ENCODE measurements around the gene SSR2.

SSR2 gene

DNA sequence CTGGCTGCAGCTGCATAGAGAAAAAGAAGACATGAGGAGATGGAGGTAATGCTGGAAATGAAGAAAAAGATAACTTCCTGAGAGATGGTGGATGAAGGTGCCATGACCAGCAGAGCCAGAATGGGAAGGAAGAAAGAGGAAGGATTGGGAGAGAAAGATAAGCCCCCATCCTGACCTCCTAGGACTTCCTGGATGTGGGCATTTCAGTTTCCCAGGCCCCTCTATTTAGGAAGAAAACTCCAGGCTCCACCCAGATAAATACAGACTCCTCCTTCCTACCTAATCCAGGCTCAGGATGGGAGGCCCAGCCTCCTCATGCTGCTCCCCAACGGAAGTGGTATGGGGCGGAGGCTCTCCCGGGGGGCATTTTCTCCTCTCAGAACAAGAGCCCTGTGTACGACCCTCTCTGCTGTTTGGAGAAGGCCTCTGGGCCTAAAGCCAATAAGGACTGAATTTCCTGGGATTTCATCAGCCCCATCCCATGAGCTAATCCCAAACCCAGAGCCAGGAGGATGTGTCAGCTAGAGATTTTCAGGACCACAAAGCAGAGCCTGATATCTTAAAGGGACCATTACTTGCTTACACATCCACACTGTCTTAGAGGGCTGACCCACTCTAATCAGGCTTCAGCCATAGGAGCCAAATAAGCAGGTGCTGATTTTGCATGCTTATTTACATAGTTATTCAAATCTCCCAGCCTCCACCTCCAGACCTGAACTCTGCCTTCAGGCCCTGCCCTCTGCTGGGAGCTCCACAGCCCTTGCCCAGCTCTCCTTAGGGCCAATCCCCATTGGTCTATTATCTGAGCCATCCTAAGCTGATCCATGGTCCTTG is 37.3 kb downstream of the SSR2 start:
- H3K4me3 ChIP-seq (ENCODE audit: low read depth, low read length) = peak overlapping the region; percentile 38
- TF ChIP-seq, protein P1, sequence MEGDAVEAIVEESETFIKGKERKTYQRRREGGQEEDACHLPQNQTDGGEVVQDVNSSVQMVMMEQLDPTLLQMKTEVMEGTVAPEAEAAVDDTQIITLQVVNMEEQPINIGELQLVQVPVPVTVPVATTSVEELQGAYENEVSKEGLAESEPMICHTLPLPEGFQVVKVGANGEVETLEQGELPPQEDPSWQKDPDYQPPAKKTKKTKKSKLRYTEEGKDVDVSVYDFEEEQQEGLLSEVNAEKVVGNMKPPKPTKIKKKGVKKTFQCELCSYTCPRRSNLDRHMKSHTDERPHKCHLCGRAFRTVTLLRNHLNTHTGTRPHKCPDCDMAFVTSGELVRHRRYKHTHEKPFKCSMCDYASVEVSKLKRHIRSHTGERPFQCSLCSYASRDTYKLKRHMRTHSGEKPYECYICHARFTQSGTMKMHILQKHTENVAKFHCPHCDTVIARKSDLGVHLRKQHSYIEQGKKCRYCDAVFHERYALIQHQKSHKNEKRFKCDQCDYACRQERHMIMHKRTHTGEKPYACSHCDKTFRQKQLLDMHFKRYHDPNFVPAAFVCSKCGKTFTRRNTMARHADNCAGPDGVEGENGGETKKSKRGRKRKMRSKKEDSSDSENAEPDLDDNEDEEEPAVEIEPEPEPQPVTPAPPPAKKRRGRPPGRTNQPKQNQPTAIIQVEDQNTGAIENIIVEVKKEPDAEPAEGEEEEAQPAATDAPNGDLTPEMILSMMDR (conservative IDR thresholded peaks at IDR 0.05; ENCODE audit: low read depth, low read length) = peak; percentile 10
- peak; percentile 95 for DNase-seq (ENCODE audit: low read depth)

DNA sequence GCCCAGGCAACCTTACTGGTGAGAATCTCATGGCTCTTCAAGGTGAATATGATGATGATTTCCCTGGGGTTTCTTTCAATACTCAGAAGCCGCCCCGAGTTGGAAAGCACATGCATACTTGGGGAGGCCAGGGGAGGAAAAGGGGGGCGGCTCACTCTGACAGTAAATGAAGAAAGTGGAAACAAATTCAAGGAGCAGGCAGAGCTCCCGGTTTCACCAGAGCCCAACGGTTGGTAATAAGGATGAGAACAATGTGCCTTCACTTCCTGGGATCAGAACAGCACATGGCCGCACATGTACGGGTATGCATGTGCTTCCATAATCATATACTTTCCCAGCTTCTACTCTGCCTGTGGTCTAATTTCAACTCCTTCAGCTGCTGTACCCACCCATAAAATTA is 38.6 kb downstream of the SSR2 start:
- TF ChIP-seq, protein P1 (conservative IDR thresholded peaks at IDR 0.05; ENCODE audit: low read depth, low read length) = no peak
- H3K4me3 ChIP-seq (ENCODE audit: low read depth, low read length) = peak overlapping the region; percentile 38

DNA sequence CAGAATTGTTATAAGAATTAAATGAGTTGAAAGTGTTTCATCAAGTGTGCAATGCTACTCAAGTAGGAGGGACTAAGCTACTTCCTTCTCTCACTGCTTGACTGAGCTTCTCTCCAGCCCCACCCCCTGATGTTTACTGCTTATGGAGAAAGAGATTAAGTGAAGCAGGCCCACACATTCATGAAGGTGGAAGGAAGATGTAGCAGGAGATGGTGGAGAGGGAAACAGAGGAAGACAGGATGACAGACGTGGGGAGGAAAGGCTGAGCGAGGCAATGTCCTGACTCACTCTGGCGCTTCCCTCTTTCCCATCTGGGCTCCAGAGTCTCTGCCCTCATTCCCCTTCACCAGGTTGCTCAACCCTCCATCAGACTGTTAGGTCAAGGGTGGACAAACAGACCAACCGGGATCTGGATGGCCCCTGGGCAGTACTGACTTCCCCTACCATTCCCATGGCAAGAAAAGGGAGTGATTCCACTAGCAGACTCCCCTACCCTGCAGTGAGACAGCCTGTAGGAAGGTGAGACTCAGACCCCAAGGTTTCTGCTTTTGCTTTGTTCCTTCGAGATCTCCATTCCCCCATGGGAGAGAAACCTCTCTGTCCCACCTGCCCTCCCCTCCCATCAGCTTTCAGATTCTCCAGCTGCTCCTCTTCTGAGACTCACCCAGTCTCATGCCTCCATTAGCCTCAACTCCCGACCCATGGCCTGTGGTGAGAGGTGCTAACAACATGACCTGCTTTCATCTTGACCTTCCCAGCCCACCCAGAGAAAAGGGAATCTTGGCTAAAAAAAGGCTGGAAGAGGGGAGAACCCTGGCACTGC is 39.3 kb downstream of the SSR2 start:
- peak; percentile 73 for DNase-seq (ENCODE audit: low read depth)
- peak overlapping the region; percentile 38 for H3K4me3 ChIP-seq (ENCODE audit: low read depth, low read length)
- TF ChIP-seq, protein P1 (conservative IDR thresholded peaks at IDR 0.05; ENCODE audit: low read depth, low read length) = no peak

More for the DNA sequence above, 38.6 kb downstream of the SSR2 start:
- DNase-seq (ENCODE audit: low read depth) = no peak

DNA sequence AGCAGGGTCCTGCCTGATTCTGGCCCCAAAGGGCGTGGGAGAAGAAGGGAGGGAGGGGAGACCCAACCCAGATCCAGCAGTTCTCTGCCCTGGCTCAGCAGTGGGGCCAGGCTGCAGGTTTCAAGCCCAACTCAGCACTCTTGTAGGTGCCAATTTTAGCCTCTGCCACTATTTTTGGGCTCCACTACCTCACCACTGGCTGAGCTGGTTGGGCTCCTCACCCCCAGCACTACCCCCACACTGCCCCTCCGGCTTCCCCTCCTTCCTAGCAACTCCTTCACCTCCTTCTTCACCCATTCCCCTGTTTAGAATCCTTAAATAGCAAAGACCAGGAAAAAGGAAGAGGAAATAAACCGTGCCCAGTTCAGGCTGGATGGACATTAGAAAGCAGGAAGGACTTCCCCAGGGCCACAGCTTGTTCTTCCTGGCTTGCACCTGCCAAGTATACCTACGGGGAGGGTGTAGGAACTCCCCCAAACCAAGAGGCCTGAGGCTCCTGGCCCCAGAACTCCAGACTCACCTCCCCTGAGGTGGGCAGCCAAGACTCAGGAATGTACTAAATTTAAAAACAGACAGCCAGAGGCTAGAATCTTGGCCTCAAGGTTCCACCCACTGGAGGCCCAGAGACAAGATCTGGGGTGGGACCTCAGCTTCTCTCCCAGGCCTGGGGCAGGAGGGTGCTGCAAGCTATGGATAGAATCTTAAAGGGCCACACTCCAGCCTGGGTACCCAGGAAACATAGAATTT is 41.0 kb downstream of the SSR2 start:
- TF ChIP-seq, protein P1 (conservative IDR thresholded peaks at IDR 0.05; ENCODE audit: low read depth, low read length) = no peak
- no peak for DNase-seq (ENCODE audit: low read depth)
- peak overlapping the region; percentile 85 for H3K4me3 ChIP-seq (ENCODE audit: low read depth, low read length)

DNA sequence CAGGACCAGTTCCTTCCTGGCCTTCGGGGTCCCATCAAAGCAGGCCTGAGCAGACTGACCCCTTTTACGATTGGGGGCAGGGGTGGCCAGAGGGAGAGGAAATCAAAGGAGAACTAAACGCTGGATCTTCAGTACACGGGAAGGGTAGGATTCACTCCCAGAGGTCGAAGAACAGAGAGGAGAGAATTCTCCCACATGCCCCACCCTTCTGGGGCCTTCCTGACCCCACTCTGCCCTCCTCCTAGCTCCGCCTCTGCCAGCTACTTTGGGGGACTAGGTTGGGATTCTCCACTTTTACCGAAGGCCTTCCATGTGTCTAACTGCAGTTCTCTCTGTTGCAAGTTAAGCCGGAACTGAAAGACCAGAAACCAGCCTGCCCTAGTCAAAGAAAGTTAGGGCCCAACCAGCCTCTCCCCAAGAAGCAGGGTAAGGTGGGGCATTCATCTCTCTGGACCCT is 41.8 kb downstream of the SSR2 start:
- DNase-seq (ENCODE audit: low read depth) = no peak
- TF ChIP-seq, protein P1 (conservative IDR thresholded peaks at IDR 0.05; ENCODE audit: low read depth, low read length) = no peak
- H3K4me3 ChIP-seq (ENCODE audit: low read depth, low read length) = peak overlapping the region; percentile 85

GRCh38 chr1:155978325-155978972 is 42.3 kb downstream of the SSR2 start, which contains the start of gene ARHGEF2:
Gene ARHGEF2, minus strand, starts transcription at chr1:155978547. Its CDS starts 120 bp downstream, at chr1:155978427.
- H3K4me3 ChIP-seq (ENCODE audit: low read depth, low read length) = peak within 1 kb of the TSS; percentile 85
- TF ChIP-seq, protein P1 (conservative IDR thresholded peaks at IDR 0.05; ENCODE audit: low read depth, low read length) = peak; percentile 51
- no peak for DNase-seq (ENCODE audit: low read depth)

All from choroid plexus epithelial cell (primary cell).